Measurements from ENCODE around the gene C1orf198.

C1orf198 gene

DNA sequence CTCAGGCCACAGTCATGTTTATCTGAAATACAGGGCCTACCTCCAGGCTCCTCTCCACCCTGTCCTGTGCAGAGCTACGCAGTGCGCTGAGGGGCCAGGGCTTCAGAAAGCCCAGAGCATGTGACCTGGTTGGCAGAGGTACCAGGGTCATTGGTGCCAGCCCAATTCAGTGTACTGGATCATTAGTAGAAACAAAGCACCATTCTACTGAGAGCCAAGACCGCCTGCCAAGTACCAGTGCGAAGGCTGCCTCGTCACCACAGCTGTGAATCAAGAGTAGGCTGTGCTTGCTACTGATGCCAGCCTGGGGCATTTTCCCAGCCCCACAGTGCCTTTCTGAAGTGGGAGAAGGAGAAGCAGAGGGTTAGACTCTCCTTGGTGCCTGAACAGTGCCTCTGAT, 61.3 kb downstream of the C1orf198 start:
- DNase-seq: no peak

DNA sequence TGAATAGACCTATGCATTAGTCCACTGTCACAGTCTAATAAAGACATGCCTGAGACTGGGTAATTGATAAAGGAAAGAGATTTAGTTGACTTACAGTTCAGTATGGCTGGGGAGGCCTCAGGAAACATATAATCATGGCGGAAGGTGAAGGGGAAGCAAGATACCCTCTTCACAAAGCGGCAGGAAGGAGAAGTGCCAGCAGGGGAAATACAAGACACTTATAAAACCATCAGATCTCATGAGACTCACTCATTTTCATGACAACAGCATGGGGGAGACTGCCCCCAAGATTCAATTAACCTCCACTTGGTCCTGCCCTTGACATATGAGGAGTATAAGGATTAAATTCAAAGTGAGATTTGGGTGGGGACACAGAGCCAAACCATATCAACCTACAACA, 61.8 kb downstream of the C1orf198 start:
- no peak for DNase-seq

DNA sequence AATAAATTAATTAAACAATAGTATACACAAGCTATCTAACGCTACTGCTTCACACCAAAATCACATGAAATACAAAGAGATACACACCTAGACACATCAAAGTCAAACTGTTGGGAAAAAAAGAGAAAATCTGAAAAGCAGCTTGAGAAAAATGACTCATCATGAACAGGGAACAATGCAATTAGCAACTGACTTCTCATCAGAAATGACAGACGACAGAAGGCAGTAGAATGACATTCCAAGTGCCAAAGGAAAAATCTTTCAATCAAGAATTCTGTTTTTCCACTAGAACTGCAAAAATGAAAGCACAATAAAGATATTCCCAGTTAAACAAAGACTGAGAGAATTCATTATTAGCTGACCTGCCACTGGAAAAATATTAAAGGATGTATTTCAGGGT, 63.9 kb downstream of the C1orf198 start:
- no peak for DNase-seq

DNA sequence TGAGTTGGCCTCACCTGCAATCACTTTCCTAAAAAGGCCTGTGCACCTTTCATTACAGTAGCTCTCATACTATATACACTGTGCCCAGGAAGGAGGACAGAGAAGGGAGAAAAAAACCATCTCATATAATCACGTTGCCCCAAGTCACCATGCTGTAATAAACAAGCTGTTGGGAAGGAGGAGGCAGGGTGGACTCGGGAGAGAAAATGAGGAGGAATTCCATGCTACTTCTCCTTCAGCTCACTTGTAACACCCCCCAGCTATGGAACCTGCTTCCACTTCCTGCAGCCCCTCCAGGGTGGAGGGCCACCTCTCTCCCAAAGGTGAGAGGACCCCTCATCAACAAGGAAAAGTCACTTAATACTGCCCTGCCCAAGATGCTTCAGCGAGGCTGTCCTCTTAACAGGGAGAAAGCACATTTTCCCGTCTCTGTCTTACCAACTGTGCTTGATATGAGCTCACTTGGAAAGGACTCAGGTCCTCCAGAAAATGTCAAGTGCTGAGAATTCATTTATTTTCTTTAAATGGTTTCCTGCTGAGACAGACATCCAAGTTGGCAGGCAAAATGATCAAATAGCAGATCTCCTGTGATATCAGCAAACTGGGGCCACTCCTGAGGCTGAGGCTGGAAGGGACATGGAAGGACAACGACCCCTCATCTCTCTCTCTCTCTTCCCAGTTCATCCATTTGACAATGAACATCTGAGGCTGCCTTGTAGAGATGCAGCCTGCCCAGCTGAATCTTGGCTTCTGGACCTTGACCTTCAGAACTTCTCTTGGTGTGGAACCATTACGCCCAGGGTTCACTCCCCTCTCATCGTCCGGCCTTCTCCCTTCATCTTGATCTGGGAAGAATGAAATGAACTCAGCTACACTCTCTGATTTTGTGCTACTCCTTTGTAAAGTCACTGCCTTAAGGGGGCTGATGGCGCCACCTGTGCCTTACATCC, 67.2 kb downstream of the C1orf198 start:
- no peak for DNase-seq

DNA sequence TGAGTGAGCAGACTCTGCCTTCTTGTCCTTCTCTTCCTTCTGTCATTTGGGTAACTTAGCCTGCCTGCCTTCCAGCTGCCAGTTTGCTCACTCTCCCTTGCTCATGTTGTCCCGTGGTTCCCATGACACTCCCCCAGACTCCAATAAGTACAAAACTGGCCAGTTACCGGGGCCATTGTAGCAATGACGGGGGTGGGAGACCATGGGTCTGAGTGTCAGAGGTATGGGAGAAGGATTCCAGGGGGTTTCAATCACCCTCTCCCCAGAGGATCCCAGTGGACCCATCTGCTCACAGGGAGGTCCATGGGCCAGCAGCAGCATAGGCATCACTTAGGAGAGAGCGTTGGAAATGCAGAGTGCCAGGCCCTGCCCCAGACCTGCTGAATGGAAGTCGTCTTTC, 69.8 kb downstream of the C1orf198 start:
- DNase-seq: no peak

DNA sequence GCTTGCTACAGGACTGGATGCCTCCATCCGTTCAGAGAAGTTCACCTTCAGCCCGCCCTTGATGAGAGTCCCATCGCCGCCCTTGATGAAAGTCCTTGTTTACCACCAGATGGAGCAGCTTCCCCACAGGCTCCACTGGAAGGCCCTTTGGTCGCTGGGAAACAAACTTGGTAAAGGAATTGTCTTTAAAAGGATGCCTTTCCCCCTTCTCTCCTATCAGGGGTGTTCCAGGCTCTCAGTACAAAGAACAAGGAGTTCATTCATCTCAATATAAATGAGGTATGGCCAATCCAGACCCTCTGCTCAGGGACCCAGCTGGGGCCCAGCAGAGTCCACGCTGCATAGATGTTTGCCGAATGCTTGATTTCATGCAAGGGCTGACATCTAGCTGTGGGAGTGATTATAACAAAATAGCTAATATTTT, 70.4 kb downstream of the C1orf198 start:
- DNase-seq: no peak

DNA sequence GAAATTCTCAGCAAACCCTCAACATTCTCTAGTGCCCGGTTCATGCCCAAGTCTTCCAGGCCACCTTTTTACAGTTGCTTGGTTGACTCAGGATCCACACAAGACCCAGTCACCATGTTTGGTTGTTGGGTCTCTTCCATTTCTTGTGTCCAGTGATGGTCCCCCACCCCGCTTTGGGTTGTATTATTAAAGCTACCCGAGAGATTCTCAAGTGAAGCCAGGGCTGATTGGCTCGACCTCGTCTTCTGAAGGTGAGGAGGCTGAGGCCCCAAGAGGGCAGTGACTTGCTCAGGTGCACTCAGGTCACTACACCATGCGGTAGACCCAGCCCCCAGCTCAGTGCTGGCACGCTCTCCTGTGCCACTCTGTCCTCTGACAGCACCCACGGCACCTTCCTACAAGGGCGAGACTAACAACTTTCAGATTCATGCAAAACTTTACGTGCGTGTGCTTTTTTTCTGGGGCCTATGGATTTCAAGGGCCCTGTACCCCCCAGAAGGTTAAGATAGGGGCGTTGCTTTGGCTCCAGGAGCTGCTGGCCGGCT, 70.9 kb downstream of the C1orf198 start:
- no peak for DNase-seq

DNA sequence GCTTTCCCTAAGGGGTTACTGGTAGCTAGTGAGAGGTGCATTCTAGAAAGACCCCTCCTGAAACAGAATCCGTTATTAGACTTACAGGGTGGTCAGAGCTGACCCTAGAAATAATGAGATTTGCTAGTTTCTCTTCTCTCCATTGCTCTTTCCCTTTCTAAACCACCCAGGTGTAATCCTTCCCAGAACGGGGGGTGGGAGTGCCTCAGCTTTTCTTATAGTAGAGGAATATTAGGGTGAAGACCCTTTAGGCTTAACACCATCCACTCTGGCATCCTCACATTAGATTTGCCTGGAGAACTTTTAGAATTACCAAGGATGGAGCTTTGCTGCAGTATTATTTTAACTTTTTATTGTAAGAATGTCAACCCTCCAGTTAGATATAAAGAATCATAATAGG, 71.7 kb downstream of the C1orf198 start:
- no peak for DNase-seq

DNA sequence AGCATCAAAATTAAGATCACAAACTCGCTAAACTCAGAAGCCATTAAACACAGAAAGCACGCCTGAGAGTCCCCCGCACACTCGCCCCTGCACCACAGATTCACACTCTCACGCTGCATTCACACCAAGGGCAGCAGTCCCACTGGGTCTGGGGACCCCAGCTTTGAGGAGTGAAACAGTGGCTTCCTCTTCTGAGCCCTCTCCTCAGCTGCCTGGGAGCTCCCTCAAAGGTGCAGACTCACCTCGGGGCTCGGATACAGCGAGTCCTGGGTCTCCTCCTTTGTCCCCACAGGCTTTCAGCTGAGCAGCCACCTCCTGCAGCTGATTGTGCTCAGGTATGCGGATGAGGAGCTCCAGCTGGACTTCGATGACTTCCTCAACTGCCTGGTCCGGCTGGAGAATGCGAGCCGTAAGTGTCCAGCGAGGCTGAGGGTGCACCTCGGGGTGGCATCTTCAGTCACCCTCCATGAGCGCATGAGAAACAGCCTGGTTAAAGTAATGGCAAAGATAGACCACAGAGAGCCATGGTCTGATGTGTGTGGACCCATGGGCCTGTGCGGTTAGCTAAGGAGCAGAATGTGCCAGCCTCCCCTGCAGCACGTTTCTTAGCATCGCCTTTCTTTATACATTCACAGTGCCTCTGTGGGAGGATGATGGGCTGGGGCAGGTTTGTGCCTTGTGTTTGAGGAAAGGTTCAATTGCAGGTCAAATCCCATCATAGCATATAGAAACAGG, 73.3 kb downstream of the C1orf198 start:
- no peak for DNase-seq

DNA sequence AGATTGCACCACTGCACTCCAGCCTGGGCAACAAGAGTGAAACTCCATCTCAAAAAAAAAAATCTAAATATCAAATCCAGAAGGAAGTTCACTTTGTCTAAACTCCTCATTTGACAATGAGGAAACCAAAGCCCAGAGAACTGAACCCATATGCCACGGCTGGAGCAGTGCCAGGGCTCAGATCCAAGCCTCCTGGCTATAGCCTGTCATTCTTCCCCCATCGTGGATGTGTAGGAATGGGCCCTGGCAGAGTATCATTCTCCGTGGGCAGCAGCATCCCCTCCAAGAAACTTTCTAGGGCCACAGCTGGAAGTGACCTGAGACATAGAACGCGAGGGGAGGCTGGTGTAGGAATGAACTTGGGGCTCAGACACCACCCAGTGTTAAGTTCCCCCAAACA, 73.9 kb downstream of the C1orf198 start:
- no peak for DNase-seq

DNA sequence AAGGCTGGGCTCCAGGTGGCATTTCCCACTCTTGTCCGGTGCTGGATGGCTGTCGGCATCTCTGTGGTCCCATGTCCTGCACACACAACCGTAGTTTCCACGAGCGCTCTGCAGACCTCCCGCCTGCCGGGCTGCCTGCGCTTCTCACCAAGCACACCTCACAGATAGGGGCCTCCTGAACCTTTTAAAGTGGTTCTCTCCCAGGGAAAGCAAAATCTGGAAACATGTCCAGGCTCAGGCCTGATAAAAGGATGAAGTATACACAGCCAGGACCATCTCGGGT, 74.9 kb downstream of the C1orf198 start:
- DNase-seq: no peak

DNA sequence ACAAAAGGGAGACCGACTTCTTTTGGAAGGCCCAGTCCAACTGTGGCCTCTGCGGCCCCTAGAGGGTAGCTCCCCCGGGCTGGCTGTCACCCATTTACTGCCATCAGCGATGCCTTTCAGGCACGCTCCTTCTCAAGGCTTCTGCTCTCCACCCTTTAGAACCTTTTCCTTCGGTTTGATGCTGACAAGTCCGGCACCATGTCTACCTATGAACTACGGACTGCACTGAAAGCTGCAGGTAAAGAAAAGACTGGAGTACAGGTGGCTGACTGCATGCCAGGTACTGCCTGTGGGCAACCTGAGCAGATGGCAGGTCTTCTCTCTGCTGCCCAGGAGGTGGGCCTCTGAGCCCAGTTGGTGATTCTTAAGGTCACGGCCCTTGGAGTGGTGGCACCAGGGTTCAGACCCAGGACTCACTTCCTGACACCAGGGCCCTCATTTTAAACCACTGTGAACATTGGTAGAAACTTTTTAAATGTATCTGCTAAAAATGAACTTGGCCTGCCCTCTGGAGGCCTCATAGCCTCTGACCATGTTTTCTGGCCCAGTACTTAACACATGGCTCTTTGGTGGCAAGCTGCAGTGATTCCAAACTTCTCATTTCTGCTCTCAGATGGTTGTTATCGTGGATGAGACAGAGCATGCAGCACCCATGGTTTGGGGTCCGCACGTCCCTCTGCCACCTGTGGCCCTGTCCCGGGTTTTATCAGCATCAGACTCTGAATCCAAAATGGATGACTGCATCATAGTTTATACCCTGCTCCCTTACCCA, 75.4 kb downstream of the C1orf198 start:
- no peak for DNase-seq

DNA sequence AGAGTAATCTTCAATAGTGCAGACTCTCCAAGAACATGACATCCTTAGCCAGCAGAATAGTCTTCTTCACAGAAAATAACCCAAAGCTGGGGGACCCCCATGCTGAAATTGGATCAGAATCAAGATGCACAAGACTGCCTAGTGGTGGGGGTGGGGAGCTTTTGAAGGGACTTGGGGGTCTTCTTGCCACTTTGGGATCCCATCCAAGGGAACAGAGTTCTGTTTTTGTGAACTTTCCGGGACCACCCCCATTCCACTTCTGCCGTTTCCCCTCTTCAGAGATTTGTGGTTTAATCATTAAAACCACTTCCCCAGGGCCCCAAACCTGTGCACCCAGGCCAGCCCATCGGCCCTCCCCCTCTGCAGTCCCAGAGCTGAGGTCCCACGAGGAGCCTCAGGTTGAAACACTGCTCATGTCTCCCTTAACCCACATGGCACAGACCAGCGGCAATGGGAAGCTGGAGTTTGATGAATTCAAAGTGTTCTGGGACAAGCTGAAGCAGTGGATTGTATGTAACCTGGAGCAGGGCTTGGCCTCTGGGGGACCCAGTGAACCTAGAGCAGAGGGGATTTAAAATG, 76.2 kb downstream of the C1orf198 start:
- DNase-seq: no peak

DNA sequence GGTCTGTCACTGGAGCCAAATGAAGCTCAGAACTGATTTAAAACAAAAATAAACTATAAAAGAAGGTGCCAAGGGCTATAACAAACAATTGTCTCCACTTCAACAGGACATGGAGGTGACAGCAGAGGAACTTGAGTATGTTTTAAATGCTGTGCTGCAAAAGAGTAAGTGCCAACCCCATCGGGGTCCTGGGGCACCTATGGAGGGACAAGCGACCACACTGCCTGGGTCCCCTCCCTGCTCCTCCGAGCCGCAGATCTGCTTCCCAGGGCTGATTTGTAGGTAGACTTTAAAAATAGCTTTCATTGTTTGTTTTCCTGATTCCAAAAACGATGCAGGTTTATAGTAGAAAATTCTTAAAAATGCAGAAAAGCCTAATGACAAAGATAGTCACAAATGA, 78.3 kb downstream of the C1orf198 start:
- DNase-seq: no peak

DNA sequence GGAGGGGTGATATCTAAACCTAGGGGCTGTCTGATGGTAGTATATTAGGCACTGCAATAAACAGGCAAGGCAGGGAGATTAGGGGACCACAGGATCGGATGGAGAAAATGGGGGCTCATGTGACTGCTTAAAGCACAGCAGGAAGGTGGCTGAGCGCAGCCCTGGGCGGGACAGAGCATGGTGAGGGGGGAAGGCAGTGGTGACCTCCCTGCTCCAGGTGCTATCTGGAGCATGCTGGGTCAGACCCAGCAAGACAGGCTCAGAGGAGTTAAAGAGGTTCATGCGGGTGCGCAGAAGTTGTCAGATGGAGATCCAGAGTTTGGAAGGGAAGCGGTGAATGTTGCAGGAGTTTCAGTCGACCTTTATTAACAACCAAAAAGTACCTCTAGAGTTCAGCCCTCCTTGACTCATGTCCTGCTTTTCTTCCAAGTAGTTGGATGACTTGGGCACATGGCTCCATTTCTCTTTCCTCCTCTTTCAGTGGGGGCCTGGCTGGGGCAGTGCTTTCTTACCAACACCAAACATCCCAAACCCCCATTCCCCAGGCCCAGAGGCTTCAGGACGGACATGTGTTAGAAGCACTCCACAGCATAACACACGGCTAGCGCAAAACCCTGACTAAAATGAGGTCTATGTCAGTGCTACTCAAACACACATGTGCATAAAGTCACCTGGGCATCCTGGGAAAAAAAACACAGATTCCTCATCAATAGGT, 79.6 kb downstream of the C1orf198 start:
- DNase-seq: no peak

DNA sequence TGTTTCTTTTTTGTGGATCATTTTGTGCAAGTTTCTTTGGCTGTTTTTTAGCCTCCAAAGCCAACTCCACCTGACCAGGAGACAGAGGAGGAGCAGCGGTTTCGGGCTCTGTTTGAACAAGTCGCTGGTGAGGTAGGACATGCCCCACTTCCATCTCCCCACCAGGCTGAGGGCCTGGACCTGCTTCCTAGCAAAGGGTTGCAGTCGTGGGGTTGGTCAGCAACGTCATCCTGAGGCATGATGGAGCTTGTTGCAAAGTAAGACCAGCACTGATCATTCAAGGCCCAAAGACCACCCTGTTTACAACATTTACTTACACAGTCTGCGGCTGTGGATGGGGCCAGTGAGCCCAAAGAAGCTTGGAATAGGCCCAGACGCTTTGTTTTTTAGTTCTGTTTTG, 80.8 kb downstream of the C1orf198 start:
- DNase-seq: no peak
